PC-9 (cell line): ENCODE measurements around the gene LZTFL1. TPM values are rescaled to one million over a fixed set of nuclear protein-coding genes. Genes with fewer than 3 reads are reported as not detected.

Experiments
- BruUV-seq: library from RNA; stranded (reverse); fragments of 400-500 nt; replicated peaks from 2 replicates; lab custom pipeline; 2021; lab: Mats Ljungman, UMichigan
- CTCF ChIA-PET: fragments of 300-600 bp; sonication (Branson Sonifier 250); formaldehyde crosslinking; loops from one replicate; lab custom pipeline; 2022; ENCODE audit warnings: antibody characterized with exemption; lab: Charles Lee
- POLR2A ChIA-PET: fragments of 300-600 bp; sonication (Branson Sonifier 250); formaldehyde crosslinking; loops from one replicate; lab custom pipeline; 2022; ENCODE audit warnings: antibody characterized with exemption; ENCODE audit not compliant: unreplicated experiment; lab: Charles Lee
- DNase-seq, 2 experiments: peaks; one replicate each; pipeline versions ENCODE4 v3.0.0 to v3.0.0-alpha.2; 2015 to 2022; ENCODE audit warnings: mixed read lengths in 1 of 2
- H2AFZ ChIP-seq: fragments of 200-600 bp; sonication (generic); 2 replicates; pipeline ENCODE4 v1.8.1; 2017; ENCODE audit warnings: antibody characterized with exemption
- H3F3A ChIP-seq: fragments of 200-600 bp; sonication (generic); 2 replicates; pipeline ENCODE4 v1.8.1; 2017; ENCODE audit warnings: antibody characterized with exemption, mild to moderate bottlenecking, low read depth; ENCODE audit not compliant: insufficient read depth
- H3K27ac ChIP-seq: fragments of 200-600 bp; sonication (generic); 2 replicates; pipeline ENCODE4 v1.6.1; 2016; ENCODE audit warnings: mixed run types
- H3K27me3 ChIP-seq: fragments of 200-600 bp; sonication (generic); 2 replicates; pipeline ENCODE4 v1.6.1; 2016; ENCODE audit warnings: low read depth, mixed run types; ENCODE audit not compliant: insufficient read depth
- H3K36me3 ChIP-seq: fragments of 200-600 bp; sonication (generic); 2 replicates; pipeline ENCODE4 v1.6.1; 2016; ENCODE audit warnings: low read depth, mixed run types
- H3K4me1 ChIP-seq: fragments of 200-600 bp; sonication (generic); replicated peaks from 2 replicates; pipeline ENCODE4 v1.6.1; 2016; ENCODE audit warnings: mixed run types; ENCODE audit not compliant: insufficient read depth
- H3K4me2 ChIP-seq: fragments of 200-600 bp; sonication (generic); 2 replicates; pipeline ENCODE4 v1.6.1; 2017; ENCODE audit warnings: mixed run types
- H3K4me3 ChIP-seq: fragments of 200-600 bp; sonication (generic); 2 replicates; pipeline ENCODE4 v1.6.1; 2016; ENCODE audit warnings: mixed run types
- H3K79me2 ChIP-seq: fragments of 200-600 bp; sonication (generic); 2 replicates; pipeline ENCODE4 v1.6.1; 2017; ENCODE audit warnings: low read depth, mixed run types
- H3K9me2 ChIP-seq: fragments of 200-600 bp; sonication (generic); 2 replicates; pipeline ENCODE4 v1.8.1; 2017; ENCODE audit warnings: mild to moderate bottlenecking; ENCODE audit not compliant: insufficient read depth
- H3K9me3 ChIP-seq: fragments of 200-600 bp; sonication (generic); 2 replicates; pipeline ENCODE4 v1.8.1; 2016; ENCODE audit warnings: low read depth; ENCODE audit not compliant: insufficient read depth
- H4K20me1 ChIP-seq: fragments of 200-600 bp; sonication (generic); 2 replicates; pipeline ENCODE4 v1.8.1; 2017; ENCODE audit not compliant: insufficient read depth
- EZH2 ChIP-seq: fragments of 200-600 bp; sonication (generic); IDR thresholded peaks from 2 replicates; pipeline ENCODE4 v1.8.0; 2017; ENCODE audit warnings: antibody characterized with exemption, low read depth
- intact Hi-C: fragments of 100-400 bp; cut with micrococcal nuclease; formaldehyde crosslinking; loops from one replicate; pipeline ENCODE4 v1.10.0; 2022; ENCODE audit not compliant: unreplicated experiment
- total RNA-seq: library from RNA; stranded (reverse); gene quantifications from 2 replicates; pipeline ENCODE4 v1.2.3, GENCODE V29; 2021
- TF ChIP-seq, protein P1 (sequence below): fragments of 200-600 bp; sonication (generic); conservative IDR thresholded peaks from 2 replicates; pipeline ENCODE4 v1.6.1; 2017; ENCODE audit warnings: mixed run types, antibody characterized with exemption, mild to moderate bottlenecking, moderate library complexity

LZTFL1 gene
- total RNA-seq, 1 experiment from 2014 or later = 39.2 TPM

DNA sequence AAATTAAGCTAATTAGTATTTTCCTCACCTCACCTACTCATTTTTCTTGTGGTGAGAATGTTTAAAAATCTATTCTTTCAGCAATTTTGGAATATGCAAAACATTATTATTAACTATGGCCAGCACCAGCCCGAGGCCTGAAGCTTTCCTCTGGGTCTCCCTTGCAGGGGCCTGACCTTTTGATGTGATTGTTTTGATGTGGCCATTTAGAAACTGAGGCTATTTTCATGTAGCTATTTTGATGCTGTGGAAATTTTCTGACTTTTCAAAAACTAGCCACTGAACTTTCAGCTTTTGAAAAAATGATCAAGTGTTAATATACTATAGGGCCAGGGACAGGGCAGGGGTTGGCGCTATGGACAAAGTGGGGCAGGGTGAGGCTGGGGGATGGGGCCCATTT, 36.2 kb upstream of the LZTFL1 start:
- Histone ChIP-seq H3K27me3 (no peaks in the 10 kb centered on the region), H3K27ac (no peak overlapping the region), H2AFZ (no peak overlapping the region), H3F3A (0 out of 2 replicates have a peak, but pooled peaks cover 5% of the 10 kb centered on the region), H3K79me2 (no peaks in the 10 kb centered on the region), H3K4me1 (peaks cover 15% of the 10 kb centered on the region), H3K9me2 (no peaks in the 10 kb centered on the region), H3K4me3 (no peak overlapping the region), H4K20me1 (no peaks in the 10 kb centered on the region), H3K36me3 (no peaks in the 10 kb centered on the region), H3K4me2 (no peak overlapping the region), H3K9me3 (no peaks in the 10 kb centered on the region)
- BruUV-seq = no TSS peak
- TF ChIP-seq, protein P1, sequence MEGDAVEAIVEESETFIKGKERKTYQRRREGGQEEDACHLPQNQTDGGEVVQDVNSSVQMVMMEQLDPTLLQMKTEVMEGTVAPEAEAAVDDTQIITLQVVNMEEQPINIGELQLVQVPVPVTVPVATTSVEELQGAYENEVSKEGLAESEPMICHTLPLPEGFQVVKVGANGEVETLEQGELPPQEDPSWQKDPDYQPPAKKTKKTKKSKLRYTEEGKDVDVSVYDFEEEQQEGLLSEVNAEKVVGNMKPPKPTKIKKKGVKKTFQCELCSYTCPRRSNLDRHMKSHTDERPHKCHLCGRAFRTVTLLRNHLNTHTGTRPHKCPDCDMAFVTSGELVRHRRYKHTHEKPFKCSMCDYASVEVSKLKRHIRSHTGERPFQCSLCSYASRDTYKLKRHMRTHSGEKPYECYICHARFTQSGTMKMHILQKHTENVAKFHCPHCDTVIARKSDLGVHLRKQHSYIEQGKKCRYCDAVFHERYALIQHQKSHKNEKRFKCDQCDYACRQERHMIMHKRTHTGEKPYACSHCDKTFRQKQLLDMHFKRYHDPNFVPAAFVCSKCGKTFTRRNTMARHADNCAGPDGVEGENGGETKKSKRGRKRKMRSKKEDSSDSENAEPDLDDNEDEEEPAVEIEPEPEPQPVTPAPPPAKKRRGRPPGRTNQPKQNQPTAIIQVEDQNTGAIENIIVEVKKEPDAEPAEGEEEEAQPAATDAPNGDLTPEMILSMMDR = no peak
- no peak for TF ChIP-seq EZH2
- intact Hi-C loops = no loop called here
- POLR2A ChIA-PET = no interaction called here
- no peak for DNase-seq
- CTCF ChIA-PET = interaction anchor here (0.7 kb wide), 1 partner anchor 749 kb away, joined by 3 read pairs; no protein-coding TSS in a partner anchor

DNA sequence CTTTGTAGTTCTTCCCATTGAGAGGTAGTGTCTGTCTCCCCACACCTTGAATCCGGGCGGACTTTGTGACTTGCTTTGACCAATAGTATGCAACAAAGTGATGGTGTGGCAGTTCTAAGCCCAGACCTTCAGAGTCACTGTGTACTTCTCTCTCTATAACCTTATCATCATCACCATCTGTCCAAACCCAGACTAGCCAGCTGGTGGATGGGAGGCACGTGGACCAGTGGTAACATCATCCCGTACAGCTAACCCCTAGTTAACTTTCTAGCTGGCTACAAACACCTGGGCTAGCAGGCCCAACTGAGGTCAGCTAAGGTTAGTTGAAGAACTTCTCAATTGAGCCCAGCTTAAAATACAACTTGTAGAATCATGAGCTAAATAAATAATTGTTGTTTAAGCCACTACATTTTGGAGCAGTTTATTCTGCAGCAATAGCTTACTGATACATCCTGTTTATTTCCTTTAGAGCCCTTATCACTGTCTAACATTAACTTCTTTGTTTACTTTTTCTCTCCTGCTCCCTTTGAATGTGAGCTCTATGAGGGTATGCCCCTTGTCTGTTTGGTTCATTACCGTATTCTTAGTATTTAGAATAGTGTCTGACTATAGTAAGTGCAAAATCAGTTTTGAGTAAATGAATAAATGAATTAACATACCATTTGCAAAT, 32.9 kb upstream of the LZTFL1 start:
- Histone ChIP-seq H3K4me3 (no peak overlapping the region), H3K36me3 (no peaks in the 10 kb centered on the region), H2AFZ (no peak overlapping the region), H3K27me3 (no peaks in the 10 kb centered on the region), H4K20me1 (no peaks in the 10 kb centered on the region), H3K4me2 (no peak overlapping the region), H3F3A (no peaks in the 10 kb centered on the region), H3K9me2 (no peaks in the 10 kb centered on the region), H3K4me1 (no peaks in the 10 kb centered on the region), H3K9me3 (no peaks in the 10 kb centered on the region), H3K27ac (no peak overlapping the region), H3K79me2 (no peaks in the 10 kb centered on the region)
- ChIA-PET CTCF (no interaction called here), POLR2A (interaction anchor here (0.6 kb wide), 2 partner anchors 74 to 973 kb away, joined by 4 read pairs; no protein-coding TSS in a partner anchor)
- intact Hi-C loops = no loop called here
- DNase-seq = no peak
- no peak for TF ChIP-seq EZH2
- TF ChIP-seq, protein P1 = no peak
- BruUV-seq = no TSS peak

DNA sequence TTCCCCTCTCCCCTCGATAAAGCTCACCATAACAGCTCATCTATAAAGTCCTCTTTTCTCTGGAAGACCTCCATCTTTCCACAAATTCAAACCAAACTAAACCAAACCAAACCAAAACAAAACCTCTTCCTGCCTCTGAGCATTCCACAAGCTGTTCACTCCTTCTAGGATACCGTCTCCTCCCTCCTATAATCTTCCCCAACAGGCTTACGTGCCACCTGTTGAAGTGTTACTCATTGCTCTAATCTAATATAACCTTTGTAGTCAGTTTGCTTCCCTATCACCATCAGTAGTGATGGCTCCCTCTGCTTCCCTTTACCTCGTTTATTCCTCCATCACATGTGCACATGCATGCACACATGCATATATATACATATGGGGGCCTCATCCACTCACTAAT, 31.7 kb upstream of the LZTFL1 start:
- POLR2A ChIA-PET = no interaction called here
- DNase-seq = no peak
- Histone ChIP-seq H3K4me3 (no peak overlapping the region), H3K9me2 (no peaks in the 10 kb centered on the region), H4K20me1 (no peaks in the 10 kb centered on the region), H3K4me1 (no peaks in the 10 kb centered on the region), H2AFZ (no peak overlapping the region), H3K79me2 (no peaks in the 10 kb centered on the region), H3K27me3 (no peaks in the 10 kb centered on the region), H3K27ac (no peak overlapping the region), H3K4me2 (no peak overlapping the region), H3F3A (no peaks in the 10 kb centered on the region), H3K36me3 (no peaks in the 10 kb centered on the region), H3K9me3 (no peaks in the 10 kb centered on the region)
- TF ChIP-seq, protein P1 = no peak
- TF ChIP-seq EZH2 = no peak
- intact Hi-C loops = no loop called here
- no TSS peak for BruUV-seq
- CTCF ChIA-PET = no interaction called here
